Measurements from ENCODE around the gene PTPRM. TPM values are rescaled to one million over a fixed set of nuclear protein-coding genes. Genes with fewer than 3 reads are reported as not detected.
"Not testable (repeated sequence)": the region's sequence is repeated elsewhere in the genome, so short reads cannot be mapped to it uniquely, and the experiment has no call there.

The PTPRM gene
- total RNA-seq, 1 donor from 2014 or later = 40.1 TPM

DNA sequence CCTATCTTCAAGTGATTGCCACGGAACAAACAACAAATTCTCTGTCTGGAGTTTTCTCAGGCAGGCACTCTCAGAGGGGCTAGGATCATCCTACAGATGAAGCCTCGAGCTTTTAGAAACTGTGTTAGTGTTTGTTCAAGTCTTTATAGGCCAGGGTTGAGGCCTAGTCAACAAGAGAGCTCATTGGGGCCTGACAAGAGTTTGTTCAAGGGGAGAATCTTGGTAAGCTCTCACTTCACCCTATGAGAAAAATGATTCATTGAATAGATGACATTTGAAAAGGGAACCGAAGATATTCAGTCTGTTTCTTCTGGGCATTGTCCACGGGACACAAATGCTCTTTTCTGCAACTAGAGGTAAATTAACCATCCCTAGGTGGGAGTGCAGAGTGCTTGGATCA, 476.9 kb downstream of the PTPRM start:
- no peak for DNase-seq (ENCODE audit: low read depth in 2 of 2)

DNA sequence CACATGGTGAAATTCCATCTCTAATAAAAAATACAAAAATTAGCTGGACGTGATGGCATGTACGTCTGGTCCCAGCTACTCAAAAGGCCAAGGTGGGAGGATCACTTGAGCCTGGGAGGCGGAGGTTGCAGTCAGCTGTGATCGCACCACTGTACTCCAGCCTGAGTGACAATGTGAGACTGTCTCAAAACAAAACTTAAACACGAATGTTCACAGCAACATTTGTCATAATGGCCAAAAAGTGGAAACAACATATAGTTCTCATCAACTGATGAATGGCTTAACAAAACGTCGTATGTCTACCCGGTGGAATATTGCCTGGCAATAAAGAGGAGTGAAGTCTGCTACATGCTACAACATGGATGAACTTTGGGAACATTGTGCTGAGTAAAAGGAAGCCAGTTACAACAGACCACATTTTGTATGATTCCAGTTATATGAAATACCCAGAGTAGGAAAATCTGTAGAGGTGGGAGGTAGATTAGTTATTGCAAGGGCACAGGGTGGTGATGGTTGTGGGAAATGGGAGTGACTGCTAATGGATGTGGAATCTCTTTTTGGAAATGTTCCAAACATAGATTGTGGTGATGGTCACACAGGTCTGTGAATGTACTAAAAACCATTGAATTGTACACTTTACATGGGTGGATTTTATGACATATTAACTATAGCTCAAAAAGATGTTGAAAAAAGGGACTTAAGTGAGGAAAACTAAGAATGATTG, 478.2 kb downstream of the PTPRM start:
- DNase-seq (ENCODE audit: low read depth in 2 of 2) = peak in 1 of 2 donors; percentile 18

DNA sequence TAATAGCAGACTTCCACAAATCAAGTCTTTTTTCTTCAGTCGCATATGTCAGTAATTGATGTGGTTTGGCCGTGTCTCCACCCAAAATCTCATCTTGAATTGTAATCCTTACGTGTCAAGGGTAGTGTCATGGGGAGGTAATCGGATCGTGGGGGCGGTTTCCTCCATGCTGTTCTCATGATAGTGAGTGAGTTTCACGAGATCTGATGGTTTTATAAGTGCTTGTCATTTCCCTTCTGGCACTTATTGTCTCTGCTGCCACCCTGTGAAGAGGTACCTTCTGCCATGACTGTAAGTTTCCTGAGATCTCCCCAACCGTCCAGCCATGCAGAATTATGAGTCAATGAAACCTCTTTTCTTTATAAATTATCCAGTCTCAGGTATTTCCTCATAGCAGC, 478.8 kb downstream of the PTPRM start:
- peak in 1 of 2 donors; percentile 17 for DNase-seq (ENCODE audit: low read depth in 2 of 2)

DNA sequence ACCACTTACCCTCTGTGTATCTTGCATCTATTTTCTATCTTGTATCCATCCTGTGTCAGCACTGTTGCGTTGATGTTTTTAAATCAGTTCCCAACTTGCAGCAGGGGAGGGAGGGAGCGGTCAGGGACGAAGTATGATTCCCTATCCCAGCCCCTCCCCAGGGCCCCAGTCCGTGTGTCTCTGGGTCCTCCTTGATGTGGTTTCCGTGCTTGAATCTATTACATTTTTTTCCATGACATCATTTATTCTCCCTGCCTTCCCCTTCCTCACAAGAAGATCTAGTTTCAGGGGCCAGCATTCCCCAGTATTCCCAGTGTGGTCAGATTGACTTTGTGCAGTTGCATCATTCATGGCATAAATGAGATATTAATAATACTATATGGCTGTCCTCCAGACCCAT, 479.3 kb downstream of the PTPRM start:
- no peak for DNase-seq (ENCODE audit: low read depth in 2 of 2)

DNA sequence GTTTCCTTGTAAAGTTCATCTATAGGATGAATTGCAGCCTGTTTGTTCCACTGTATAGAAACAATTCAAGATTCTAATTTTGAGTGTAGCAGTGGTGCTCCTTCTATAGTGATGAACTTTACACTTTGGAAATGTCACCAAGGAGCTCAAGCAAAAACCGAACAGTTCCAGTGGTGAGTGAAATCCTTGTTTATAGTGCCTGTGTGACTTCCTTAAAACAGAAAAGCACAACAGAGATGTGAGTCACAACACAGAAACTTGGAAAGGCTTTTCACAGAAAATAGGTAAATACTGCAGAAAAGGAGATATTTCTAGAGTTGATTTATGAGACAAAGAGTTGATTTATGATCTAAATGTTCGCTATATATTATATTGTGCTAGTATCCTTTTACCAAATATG, 482.0 kb downstream of the PTPRM start:
- peak in 1 of 2 donors; percentile 29 for DNase-seq (ENCODE audit: low read depth in 2 of 2)

DNA sequence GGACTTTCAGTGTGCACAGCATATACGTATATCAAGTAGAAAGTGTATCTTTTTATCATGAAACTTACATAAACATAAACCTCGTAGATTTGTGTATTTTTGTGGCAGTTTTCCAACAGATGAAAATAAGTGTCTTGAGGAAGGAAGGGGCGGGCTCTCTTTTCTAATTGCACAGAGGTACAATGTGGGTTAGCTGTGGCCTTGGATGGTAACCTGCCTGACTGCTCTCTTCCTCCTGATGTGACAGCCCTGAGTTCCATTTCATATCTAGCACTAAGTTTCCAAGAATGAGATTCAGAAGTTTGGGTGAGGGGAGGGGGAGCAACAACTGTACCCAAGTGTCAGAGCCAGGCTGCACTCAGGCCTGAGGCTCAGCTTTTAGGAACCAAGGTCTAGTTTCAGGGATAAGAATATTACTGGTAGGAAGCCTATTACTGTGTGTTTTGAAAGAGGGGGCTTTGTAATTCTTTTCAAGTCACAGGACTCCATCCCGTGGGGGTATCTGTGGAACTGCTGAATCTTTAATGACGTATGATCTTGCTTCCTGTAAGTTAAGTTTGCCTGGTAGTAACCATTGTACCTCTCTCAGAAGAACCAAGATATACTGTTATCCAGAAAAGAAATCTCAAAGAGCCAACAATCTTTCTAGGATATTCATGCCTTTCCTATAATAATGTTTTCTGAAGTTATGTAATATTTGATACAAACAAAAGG, 483.7 kb downstream of the PTPRM start:
- peak; percentile 28 to 35 for DNase-seq (ENCODE audit: low read depth in 2 of 2)

DNA sequence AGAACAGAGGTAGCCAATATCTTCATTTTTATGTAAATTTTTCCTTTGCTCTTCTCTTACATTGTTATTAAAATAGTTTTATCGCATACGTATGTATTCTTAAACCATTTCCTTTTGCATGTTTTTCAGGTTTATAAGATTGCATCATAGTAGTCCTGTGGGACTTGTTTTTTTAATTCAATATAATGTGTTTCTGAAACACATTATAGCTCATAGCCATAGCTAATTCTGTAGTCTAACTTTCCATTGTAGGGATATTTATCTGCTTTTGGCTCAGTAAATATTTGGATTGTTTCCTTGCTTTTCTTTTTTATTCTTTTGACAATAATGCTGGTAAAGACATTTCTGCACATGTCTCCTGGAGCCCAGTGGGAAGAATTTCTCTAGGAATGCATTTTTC, 484.3 kb downstream of the PTPRM start:
- DNase-seq (ENCODE audit: low read depth in 2 of 2) = no peak

DNA sequence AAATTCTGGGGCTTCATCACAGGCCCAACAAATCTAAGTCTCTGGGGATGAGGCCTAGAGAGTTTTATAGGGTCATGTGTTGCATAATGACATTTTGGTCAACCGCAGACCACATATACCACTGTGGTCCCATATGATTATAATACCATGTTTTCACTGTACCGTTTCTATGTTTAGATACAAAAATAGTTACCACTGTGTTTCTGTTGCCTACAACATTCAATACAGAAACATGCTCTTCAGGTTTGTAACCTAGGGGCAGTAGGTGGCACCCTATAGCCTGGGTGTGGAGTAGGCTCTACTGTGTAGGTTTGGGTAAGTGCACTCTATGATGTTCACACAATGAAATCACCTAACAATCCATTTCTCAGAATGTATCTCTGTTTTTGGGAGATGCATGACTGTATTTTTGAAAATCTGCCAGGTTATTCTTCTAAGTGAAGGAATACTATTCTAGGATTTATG, 485.2 kb downstream of the PTPRM start:
- DNase-seq (ENCODE audit: low read depth in 2 of 2) = peak; percentile 4 to 5

DNA sequence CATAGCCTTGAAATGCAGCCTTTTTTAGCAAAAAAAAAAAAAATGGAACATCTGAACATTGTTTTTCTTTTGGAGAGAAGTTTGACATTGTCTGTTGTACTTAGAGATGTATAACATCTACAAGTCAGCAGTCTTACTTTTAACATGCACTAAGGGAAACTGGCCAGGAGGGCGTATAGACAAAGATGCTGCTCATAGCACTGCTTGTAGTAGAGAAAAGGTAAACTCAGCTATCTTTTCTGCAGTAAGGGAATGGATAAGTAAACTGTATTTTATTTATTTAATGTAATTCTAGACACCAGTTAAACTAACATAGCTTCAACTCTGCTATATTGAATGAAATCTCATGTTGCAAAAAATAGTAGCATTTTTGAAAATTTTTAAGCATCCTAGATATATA, 489.6 kb downstream of the PTPRM start:
- DNase-seq (ENCODE audit: low read depth in 2 of 2) = no peak

DNA sequence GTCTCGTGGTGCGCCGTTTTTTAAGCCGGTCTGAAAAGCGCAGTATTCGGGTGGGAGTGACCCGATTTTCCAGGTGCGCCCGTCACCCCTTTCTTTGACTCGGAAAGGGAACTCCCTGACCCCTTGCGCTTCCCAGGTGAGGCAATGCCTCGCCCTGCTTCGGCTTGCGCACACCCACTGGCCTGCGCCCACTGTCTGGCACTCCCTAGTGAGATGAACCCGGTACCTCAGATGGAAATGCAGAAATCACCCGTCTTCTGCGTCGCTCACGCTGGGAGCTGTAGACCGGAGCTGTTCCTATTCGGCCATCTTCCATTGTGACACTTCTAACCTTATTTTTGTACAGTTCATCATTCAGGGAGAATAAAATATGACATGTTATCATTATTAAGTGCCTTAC, 496.0 kb downstream of the PTPRM start:
- DNase-seq (ENCODE audit: low read depth in 2 of 2) = not testable (repeated sequence)

DNA sequence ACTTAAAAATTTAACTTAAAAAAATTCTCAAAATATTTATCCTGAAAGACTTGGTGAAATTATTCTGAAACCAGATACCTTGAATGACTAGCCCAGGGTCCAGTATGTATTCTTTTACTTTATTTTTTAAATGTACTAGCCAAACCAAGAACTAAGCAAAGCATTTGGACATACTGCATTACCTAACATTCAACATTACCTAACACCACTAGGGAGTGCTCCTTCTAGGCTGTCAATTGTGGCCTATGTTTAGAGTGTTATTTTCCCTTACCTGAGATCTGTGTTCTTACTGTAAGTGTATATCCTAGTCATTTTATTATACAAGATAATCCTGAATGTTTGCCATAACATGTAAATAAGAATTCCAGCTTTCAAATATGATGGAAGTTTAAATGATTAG, 496.6 kb downstream of the PTPRM start:
- DNase-seq (ENCODE audit: low read depth in 2 of 2) = no peak

DNA sequence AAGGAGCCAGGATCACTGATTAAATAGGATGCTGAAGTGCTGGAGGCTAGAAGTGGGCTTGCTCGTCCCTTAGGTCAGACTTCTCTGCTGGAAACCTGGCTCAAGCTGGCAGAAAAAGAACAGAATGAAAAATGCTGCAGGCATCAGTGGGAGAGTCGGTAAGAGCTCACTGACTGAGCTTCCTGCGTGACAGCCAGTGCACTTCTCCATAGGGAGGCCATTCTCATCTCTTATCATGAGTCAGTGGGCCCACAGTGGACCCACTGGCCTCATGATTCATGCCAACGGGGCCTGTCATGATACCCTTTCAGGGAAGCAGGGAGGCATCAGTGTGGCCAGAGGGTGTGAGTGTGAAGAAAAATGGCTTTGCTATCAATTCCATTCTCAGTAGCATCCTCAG, 498.2 kb downstream of the PTPRM start:
- no peak for DNase-seq (ENCODE audit: low read depth in 2 of 2)

DNA sequence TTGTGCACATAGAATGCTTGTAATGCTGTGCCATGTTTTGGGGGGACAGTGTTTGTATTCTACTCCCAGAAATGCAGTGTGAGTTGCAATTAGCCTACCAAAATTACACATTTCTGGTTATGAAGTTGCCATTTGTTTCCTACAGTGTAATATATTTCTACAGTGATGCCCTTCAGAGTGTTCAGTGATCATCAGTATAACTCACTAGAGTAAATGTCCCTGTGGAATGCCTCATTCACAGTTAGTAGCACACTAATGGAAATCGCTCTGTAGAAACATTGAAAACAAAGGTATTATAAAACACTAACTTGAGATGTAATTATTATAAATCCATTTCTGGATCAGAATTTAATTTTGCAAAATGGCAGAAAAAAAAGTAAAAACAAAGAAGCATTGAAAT, 498.7 kb downstream of the PTPRM start:
- DNase-seq (ENCODE audit: low read depth in 2 of 2) = no peak

DNA sequence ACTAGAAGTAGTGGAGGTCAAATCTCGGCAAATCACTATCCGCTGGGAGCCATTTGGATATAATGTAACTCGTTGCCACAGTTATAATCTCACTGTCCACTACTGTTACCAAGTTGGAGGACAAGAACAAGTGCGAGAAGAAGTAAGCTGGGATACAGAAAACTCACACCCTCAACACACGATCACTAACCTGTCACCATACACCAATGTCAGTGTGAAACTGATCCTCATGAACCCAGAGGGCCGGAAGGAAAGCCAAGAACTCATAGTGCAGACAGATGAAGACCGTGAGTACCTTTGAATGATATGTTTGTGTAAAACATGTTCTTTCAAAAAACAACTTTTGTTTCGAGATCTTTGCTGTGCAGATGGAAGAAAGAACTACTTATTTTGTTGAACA, 502.6 kb downstream of the PTPRM start:
- DNase-seq (ENCODE audit: low read depth in 2 of 2) = no peak

DNA sequence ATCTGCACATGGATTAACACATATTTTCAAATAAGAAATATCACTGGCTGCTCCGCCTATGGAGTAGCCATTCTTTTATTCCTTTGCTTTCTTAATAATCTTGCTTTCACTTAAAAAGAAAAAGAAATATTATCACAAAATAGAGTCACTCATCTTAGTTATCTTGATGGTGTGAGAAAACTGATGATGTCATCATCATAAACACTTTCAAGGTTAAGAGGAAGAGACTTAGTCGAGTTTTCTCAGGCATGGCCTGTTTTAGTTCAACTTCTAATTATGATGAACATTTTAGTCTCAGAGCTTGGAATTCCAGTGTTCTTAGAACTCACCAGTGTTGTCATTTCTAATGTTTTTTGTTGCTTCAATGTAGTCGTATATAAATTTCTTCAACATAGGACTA, 506.1 kb downstream of the PTPRM start:
- peak in 1 of 2 donors; percentile 11 for DNase-seq (ENCODE audit: low read depth in 2 of 2)

DNA sequence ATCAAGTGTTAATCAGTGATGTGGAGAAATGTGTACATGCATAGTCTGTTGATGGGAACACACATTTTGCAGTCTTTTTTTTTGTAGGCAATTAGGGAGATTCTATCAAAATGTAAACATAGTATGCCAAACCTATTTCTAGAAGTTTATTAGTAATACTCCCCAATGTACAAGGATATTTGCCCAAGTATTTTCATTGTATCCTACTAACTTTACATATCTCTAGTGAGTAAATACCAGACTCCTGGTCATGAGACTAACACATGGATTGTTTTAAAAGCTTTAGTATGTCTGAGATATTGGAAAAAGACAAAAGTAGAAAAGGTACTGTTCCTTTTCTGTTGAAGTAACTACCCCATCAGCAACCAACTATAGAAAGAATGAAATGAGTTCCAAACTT, 513.0 kb downstream of the PTPRM start:
- no peak for DNase-seq (ENCODE audit: low read depth in 2 of 2)

DNA sequence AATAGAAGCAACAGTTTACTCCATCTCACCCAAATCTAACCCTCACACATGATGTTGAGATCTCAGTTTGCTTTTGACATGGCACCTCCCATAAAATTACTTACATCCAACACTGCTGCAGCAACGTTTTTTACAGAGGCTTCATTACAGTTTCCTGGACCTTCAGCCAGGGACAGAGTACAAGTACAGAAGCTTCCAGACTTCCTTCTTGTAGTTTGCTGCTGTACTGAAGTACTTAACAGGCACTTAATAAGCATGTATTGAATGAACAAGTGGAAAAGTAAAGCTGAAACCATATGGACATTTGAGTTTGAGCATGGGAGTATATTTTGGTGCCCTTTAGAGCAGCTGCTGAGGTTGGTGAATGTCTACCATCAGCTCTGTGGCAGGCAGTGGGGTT, 514.2 kb downstream of the PTPRM start:
- no peak for DNase-seq (ENCODE audit: low read depth in 2 of 2)

DNA sequence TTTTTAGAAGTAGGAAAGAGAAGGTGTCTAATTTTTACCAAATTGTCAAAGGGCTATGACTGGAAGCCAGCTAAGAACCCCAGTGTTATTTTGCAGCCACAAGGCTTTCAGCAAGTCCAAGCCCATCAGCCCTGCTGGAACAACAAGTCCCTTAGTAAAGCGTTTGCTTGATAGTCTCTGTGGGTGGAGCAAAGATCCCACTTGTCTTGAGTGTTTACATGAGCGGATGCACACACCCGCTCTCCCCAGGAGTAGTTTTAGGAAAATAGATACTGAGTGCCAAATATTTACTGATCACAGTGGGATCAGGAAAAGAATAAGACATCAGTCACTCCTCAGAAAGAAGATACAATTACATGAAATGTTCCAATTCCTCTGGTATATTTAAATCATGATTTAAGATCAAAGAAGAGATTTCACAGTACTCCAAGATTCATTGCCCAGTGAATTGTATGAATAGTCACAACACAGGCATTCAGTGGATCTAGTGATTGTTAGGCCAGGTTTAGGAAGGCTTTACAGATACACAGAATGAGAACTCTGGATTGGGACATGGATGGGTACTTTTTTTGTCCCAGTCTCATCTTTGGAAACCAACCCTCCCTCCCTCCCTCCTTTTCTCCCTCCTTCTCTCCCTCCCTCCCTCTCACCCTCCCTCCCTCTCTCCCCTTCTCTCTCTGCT, 514.9 kb downstream of the PTPRM start:
- peak in 1 of 2 donors; percentile 5 for DNase-seq (ENCODE audit: low read depth in 2 of 2)

DNA sequence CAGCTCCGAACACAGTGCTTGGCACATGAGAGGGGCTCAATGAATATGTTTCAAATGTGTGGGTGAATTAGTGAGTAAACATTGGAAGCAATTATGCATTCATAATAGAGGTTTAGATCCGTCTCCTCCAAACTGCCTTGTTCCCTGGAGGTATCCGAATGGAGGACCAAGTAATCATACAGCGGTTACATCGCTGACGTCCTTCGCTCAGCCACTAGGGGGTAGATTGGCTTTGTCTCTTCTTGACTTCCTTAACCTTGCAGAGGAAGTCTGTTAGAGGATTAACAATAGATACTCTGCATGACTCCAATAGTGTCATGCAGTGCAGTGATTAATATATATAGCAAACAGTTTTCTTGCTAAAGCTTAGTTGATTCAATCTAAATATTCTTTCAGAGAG, 517.0 kb downstream of the PTPRM start:
- DNase-seq (ENCODE audit: low read depth in 2 of 2) = peak; percentile 70 to 75

DNA sequence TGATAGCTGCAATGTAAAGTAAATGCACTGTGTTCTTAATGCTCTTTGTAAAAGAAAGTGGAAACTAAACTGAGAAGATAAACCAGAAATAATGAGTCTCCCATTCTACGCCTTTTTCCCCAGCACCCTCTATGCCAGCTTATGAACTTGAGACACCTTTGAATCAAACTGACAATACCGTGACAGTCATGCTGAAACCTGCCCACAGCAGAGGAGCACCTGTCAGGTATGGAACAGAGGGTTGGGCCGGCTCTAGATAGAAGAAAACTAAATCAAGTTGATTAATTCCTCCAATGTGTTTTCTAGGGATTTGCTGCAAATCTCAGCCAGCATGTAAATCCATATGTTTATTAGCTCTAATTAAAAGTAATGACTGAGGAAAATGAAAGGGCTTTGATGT, 521.5 kb downstream of the PTPRM start:
- no peak for DNase-seq (ENCODE audit: low read depth in 2 of 2)

DNA sequence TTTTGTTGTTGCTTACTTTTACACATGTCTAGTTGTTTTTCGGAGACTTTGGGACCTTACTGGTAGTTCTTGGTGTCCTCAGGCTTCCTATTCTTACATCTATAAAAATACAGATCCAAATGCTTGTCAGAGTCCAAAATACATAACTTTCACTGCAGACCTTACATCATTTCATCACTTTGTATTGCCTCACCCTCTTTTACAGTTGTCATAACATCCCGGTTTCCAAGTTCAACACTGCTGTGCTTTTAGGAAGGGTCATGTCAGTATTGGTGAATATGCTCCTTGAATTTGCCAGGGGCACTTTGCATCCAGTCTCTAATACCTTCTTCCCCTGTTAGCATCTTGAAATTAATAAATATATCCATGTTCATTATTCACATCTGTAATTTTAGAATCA, 523.9 kb downstream of the PTPRM start:
- DNase-seq (ENCODE audit: low read depth in 2 of 2) = no peak

DNA sequence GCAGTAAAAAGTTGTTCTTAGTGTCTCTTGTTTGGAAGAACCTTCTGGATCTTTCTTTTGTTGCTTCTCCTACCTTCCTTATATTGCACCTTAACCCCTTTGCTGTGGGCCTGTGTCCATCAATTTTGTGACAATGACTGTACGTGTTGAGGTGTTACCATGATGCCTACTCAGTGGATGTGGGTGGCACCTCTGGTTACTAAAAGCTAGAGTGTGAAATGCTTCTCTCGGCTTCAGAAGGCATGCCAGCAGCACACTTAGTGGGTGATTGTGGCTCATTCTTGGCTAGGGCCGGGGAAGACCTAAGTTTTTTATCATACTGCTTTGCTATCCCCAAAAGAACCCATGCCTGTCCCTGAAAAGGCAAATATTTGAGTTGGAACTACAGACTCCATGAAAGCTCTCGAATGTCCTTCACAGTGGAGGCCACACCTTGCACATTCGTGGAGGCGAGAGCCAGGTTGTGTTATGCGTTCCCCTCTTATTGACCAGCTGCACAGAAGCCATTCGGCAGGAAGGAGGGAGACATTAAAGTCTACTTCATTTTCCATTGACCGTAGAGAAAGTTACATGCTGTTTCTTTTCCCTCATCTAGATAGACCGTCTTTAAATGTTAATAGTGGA, 528.9 kb downstream of the PTPRM start:
- DNase-seq (ENCODE audit: low read depth in 2 of 2) = no peak

Measured in lung microvascular endothelial cell (primary cell).